Activated T-helper 9 cell treated with anti-CD3 and anti-CD28 coated beads, Interleukin-2, amount 50 U/mL, for 16 hours (primary cell): ENCODE results near the gene IPO4.

Experiments
- DNase-seq: peaks from one replicate; pipeline ENCODE4 v3.0.0-alpha.2; 2020; ENCODE audit warnings: low read depth

The IPO4 gene

DNA sequence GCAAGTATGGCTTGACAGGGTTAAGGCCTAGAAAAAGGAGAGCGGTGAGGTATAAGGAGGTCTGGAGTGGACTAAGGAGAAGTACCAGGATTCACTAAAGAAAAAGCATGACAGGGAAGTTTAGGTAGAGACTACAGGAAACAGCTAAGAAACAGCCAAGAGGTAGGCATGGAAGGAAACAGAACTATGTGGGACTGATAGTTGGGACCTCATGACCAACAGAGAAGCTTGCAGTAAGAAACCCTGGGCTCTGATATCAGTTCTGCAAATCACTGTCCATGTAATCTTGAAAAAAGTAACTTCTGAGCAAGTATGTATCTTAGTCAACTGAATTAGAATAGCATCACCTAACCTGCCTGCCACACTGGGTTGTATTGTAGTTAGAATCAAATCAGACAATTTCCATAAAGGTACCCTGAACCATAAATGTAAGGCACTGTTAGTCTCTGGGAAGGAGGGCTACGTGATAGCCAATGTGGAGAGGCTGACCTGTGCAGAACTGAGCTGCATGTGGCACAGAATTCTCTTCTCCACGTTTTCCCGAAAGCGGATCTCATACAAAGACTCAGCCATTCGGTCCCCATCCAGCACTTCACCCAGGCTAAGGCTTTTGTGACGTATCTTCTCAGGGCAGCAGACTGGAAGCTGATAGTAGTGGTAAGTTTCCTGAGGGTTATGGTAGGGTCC is 5.7 kb upstream of the IPO4 start:
- DNase-seq = no peak

DNA sequence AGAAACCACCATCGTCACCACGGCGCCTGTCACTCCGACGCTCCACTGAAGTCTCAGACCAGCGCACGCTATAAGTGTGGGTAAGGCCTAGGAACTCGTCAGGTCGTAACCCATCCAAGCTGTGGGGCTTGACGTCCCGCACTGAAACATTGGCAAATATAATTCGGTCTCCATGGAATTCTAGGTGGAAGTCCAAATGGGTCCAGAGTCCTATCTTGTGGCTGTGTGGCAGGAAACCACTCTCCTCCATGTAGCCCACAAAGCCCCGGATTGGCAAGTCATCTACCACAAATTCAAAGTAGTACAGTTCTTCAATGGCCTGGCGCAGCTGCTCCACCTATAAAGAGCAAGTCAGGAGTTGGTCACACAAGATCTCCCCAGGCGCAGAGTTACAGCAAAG is 4.3 kb upstream of the IPO4 start:
- no peak for DNase-seq

DNA sequence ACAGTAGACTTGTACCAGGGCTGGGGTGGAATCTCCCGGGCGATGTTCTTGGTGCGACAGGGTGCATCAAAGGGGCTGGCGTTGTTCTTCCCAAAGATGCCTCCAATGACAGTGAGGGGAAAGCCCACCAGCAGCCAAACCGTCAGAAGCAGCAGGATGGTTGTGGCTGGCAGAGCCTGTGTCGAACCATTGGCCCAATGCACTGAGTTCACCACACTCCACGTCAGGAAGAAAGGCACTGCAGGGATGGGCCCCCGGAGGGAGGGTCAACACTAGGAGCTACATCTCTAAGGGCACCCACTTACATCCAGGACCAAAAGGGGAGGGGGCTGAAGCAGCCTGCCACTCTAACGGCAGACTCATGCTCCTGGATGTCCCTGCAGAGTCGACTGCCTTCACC is 1.8 kb upstream of the IPO4 start:
- no peak for DNase-seq

DNA sequence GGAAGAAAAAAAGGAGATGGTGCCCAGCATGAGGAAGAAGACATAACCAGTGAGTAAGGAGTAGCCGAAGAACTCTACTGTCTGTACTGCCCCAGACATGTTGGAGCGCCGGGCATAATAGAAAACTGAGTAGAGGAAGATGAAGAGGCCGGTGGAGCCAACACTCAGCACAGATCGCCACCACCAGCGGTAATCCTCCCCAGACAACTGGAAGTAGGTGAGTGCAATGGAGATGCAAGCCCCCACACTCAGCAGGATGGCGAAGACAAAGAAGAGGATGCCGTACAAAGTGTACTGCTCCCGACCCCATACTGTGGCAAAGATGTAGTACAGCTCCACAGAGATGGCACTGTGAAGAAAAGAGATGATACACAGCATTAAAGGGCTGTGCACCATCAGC is 844 bp upstream of the IPO4 start:
- no peak for DNase-seq

DNA sequence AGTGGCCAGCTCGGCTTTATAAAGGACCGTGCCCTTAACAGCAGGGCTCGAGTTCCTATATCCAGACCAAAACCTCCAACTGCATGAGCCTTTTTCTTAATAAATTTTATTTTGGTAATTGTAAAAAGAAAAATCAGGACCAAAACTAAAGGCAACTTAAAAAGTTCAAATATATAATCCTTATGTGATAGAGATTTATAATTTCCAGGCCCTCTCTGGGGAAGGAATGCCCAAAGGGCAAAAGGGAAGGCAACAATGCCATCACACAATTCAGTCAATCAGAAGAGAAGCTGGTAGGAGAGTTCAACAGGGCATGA is 401 bp upstream of the IPO4 start:
- no peak for DNase-seq

DNA sequence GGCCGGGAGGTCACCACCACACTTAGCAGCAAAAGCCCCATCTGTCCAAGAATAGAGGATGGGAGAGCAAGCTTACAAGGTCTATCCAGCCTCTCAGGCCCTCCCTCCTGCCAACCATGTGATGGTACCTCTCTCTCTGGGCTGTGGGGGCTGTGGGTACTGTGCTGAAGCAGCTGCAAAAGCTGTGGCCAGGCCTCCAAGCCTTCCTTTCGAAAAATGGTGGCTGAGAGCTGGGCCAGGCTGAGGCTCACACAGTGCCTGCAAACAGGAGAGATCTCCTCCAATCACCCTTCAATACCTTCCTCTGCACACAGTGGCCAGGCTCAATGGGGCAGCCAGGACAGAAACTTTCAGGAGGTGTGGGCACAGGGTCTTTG is 1.1 kb downstream of the IPO4 start:
- DNase-seq = no peak

DNA sequence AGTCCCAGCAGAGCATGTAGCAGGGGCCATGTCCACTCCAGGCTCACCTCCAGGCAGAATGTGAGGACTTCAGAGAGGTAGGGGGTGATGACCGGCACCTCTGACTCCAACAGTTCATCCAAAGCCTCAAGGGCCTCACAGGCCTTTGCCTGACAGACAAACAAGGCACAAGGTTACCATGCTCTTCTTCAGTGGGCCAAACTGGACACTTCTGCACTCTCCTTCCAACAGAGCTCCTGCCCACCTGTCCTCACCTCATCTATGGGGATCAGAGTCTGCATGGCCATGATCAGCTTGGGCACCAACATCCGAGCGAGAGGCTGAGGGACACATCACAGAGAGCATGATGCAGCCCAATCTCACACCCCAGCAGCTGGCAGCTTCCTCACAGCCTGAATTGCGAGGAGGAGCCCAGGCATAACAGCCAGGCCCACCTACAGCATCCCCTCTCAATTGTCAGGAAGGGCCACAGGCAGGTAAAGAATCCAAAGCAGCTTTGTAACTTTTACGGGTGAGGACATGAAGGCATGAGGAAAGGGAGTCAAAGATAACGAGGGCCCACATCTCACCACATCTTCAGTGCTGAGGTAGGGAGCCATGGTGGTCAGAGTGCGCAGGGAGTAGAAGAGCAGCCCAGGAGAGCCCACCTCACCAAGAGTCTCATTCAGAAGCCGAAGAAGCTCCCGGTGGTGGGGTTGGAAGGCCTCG is 1.6 kb downstream of the IPO4 start:
- DNase-seq = no peak

DNA sequence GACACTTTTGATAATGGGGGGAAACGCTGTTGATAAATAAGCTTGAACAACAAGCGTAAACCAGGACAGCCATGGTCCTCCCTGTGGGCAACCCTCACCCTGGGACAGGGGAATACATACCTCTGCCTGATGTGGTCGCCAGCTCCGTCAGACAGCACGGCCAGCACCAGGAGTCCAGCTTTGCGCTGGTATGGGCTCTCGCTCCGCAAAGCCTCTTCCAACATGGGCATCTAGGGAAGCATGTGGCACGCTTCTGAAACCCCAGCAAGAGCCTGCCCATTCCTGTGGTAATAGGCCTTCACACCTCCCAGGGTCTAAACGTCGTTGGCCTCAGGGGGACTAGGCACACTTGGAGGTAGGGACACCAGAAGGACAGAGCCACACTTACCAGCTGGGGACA is 2.9 kb downstream of the IPO4 start:
- no peak for DNase-seq

DNA sequence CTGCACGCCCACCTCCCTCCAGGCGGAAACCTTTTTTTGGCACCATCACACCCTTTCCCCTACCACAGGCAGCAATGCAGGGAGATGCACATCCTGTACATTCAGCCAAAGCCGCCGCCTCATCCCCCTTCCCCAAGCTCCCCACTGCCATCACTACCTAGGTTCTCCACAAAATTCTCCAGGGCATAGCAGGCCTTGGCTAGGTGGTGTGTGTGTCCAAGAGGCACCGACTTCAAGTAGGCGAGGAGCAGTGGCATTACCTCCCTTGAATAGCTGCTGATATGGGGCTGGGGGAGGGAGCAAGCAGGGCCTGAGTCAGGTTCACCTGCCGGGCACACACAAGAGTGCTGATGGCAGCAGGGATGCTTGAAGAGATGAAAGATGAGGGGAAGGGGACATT is 3.6 kb downstream of the IPO4 start:
- DNase-seq = no peak

DNA sequence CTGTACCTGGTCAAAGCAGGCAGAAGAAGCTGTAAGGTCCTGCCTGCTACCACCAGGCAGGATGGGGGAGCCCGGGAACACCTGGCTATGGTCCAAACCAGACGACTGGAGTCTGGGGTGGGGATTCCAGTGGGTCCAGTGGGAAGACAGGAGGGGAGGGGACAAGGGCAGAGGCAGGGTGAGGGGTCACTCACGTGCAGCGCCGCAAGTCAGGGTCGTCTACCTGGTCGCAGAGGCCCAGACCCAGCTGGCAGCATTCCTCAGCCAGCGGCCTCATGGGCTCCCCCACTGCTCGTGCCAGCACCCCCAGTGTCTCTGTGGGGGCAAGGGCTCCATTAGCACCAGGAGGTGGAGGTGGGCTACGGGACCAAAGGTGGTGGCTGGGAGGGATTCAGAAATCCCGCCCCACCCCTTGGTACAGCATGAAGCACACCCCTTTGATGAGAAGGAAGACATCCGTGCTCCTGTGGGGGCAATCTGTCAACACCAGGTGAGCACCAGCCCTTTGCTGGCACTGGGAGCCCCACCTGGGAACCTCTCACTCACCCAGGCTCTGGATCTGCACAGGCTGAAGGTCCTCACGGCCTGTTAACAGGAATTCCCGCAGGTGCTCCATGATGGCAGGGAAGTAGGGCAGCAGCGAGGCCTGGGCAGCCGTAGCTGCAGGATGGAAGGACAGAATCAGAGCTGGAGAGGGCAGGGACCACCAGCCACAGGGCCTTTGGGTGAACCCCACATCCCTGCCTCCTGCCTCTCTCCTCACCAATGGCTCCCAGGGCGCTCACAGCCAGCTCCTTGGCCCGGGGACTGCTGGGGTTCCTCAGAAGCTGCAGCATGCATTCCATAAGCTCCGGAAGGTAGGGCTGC is 4.3 kb downstream of the IPO4 start:
- DNase-seq = no peak

DNA sequence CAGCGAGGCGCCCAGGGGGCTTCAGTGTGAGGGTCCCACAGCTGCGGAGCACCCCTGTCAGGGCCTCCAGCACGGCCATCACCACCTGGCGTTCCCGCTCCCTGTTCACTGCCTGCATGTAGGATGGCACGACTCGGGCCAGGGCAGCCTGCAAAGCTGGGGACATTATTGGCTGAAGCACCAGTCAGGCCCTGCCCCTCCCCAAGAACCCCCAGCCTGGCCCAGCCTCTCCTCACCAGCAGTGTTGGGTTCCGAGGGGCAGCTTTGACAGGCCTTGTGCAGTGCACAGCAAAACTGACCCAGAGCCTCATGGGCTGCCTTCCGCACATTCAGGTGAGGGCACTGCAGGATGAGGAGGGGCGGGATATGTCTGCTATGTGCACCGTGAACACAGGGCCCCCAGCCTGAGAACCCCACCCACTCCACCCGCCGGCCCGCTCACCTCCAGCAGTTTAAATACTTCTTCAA is 5.6 kb downstream of the IPO4 start:
- DNase-seq = no peak

DNA sequence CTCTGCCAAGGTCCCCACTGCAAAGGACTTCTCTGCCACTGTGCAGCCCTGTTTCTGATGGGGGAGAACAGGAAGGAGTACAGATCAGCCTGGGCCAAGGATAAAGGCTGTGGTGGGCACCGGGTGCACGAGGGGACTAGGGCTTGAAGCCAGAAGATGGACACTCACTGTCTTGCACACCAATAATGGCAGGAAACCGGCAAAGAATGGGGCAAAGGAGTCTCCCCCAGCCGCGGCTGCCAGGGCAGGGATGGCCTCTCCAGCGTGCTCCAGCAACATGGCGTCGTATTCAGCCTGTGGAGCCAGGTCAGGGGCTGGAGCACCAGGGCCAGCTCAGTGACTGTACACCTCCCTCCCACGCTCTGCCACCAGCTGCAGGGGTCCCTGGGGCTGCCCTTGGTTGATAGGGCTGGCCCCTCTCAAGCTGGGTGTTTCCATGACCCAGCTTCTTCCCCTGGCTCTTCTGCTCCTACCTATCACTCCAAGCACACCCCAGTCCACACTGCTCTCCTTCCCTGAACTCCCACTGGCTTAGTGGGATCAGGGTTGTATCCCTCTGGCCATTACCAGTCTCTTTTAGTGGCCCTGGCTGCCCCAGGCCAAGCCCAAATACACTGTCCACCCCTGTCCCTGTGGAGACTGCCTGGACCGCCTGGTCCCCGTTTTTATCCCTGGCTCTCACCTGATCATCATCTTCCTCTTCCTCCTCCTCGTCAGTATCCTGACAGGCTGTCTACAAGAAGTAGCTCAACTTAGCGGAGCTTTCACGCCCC is 6.3 kb downstream of the IPO4 start:
- no peak for DNase-seq

DNA sequence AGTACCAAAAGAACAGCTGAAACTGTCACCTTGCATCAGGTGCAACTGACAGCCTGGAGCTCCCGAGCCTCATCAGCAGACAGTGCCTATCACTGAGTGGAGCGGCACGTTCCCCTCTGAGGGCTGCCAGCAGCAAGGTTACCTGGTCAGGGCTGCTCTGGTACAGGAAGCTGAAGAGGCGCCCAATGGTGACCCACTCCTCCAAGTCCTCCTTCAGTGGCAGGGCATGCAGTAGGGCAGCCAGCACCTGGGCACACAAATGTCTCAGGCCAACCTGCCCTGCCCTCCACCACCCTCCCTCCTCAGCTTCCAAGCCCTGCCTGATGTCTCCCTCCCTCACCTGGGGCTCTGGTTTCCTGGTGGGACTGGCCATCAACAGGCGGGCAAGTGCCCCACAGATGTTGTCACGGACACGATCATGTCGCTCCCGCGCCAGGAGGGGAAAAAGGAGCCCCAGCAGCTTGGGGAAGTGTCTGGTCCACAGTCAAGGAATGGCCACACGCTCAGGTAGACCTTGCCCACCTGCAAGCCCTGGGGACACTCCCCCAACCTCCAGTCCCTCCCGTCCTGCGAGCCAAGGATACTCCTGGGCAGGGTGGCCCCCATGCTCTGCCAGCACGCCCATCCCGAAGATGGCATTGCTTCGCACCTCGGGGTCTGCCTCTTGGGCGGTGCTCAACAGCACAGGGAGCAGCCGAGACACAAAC is 7.1 kb downstream of the IPO4 start:
- DNase-seq = no peak

DNA sequence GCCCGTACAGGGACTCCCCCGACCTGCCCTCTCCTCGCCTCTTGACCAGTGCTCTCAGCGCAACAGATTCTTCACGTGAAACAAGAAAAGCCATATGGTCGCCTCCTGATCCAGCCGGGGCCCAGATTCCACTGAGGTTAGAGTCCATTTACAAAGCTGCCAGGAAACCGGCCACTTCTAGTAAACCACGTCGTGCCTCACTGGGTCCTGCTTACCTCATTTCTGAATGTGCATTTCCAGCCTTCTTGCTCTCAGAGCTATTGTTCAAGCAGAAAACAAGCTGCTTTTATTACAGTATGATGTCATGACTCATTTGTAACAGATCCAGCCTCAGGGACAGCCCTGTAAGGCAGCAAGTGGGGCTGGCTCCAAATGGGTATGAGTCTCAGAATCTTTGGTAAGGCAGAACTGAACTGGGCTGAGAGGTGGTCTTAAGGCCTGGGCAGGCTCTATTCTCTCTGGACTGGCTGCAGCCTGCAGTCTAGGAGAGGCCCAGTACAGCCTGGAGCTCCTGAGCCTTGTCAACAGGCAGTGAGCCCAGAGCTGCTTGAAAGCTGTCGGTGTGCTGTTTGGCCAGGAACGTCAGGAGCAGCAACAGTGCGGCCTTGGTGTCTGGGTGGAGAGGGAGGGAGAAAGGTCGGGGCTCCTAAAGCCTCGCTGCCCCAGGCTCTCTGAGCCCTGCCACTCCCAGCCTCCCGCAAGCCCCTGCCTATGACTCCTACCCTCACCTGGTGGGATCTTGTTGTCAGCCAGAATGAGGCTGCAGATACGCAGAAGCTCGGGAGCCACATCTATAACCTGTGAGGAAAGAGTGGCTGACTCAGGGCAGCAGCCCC is 8.4 kb downstream of the IPO4 start:
- DNase-seq = no peak

DNA sequence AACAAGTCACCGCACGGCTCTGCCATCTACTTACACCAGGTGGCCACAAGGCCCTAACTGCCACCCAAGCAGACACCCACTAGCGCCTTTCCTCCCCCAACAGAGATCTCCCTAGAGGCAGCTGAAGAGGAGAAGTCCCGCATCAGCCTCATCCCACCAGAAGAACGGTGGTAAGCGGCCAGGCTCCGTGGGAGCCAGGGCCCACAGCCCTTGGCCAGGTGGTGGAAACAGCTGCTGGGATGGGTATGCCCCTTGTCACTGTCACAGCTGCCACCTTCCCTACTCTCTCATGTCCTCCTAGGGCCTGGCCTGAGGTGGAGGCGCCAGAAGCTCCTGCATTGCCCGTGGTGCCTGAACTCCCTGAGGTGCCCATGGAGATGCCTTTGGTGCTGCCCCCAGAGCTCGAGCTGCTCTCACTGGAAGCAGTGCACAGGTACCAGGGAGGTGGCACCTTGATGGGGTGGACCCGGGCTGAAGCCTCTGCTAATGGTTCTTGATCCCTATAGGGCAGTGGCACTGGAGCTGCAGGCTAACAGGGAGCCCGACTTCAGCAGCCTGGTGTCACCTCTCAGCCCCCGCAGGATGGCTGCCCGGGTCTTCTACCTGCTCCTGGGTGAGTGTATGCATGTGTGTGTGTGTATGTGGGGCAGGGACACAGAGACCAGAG is 9.2 kb downstream of the IPO4 start:
- no peak for DNase-seq

DNA sequence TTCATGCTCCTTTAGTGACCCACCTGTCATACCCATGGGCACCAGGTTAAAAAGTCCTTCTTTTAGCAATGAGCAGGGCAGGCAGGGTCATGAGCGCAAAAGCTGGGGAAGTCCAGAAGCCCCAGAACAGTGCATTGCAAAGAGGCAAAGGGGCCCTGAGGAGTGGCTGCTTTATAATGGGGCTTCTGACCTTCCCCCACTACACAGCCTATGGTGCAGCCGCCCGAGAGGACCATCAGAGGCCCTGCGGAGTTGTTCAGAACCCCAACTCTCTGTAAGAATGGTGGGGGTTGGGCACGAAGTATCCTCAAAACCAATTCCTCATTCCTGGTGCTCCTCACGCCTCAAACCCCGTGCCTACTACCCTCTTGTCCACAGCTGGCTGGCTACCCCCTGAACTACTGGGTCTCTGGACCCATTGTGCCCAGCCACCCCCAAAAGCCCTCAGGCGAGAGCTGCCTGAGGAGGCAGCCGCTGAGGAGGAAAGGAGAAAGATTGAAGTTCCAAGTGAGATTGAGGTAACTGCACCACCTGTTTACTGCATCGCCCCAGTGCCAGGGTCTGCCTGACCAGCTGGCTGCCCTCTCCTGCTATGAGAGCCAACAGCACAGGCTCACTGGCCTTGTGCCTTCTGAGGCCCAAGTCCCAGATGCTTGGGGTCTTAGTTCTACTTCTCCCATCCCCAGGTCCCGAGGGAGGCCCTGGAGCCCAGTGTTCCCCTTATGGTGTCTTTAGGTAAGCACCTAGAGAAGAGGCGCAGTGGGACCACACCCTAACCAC is 10.0 kb downstream of the IPO4 start:
- no peak for DNase-seq

DNA sequence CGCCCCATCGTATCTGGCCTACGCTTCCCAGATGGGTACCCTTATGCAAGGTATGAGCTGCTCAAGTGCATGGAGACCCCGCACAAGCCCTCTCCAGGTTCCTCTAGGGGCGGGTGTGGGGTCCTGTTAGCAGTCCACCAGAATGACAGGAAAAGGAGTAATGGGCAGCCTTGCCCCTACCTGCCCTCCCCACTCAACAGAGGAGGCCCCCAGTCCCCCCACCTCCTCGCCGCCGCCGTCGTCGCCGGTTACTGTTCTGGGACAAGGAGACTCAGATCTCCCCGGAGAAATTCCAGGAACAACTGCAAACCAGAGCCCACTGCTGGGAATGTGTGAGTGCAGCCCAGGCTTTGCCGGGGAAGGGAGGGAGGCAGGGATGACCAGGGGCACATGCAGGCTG is 10.7 kb downstream of the IPO4 start:
- DNase-seq = no peak

DNA sequence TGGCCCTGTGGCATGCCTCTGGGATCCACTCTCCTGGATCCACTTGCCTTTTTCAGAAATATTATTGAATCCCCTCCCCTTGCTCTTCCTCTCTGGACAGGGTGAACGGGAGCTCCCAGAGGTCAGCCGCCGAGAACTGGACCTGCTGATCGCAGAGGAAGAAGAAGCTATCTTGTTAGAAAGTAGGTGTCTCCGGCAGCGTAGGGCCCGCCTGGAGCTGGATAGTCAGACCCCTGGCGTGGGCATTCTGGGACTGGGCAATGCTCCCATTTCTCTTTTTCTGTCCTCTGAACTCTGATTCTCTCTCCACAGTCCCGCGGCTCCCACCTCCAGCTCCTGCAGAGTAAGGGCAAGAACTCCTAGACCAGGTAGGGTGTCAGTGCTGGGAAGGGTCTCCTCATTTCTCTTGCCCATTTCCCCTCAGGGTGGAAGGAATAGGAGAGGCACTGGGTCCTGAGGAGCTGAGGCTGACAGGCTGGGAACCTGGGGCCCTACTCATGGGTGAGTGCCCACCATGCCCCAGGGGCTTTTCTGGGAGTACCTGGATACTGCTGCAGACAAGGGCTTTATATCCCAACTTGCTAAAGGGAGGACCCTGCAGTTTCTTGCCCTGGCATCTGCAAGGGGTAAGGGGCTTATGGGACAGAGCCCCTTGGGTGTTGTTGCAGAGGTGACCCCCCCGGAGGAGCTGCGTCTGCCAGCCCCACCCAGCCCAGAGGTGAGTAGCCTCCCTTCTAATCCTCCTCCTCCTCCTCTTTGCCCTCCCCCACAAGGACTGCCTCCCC is 11.4 kb downstream of the IPO4 start:
- no peak for DNase-seq

DNA sequence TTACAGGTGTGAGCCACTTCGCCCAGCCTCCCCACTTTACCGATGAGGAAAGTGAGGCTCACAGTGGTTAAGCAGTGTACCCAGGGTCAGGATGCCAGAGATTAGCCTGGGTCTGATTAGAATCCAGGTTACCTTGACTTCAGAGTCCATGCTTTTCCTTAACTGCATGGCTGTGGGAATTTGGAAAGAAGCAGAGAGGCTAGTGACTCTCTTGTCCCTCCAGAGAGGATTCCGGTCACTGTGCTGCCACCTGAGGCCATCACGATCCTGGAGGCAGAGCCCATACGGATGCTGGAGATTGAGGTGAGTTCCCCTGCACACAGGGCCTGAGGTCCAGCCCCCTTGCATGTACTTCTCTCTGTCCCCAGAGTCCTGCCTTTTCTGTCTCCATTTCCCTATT is 12.0 kb downstream of the IPO4 start:
- no peak for DNase-seq
